ENCODE measurements around the gene LAMA5. TPM values are rescaled to one million over a fixed set of nuclear protein-coding genes. Genes with fewer than 3 reads are reported as not detected.

LAMA5 gene
- total and polyA plus RNA-seq, 4 donors, result 116 to 315 (median 244) TPM

DNA sequence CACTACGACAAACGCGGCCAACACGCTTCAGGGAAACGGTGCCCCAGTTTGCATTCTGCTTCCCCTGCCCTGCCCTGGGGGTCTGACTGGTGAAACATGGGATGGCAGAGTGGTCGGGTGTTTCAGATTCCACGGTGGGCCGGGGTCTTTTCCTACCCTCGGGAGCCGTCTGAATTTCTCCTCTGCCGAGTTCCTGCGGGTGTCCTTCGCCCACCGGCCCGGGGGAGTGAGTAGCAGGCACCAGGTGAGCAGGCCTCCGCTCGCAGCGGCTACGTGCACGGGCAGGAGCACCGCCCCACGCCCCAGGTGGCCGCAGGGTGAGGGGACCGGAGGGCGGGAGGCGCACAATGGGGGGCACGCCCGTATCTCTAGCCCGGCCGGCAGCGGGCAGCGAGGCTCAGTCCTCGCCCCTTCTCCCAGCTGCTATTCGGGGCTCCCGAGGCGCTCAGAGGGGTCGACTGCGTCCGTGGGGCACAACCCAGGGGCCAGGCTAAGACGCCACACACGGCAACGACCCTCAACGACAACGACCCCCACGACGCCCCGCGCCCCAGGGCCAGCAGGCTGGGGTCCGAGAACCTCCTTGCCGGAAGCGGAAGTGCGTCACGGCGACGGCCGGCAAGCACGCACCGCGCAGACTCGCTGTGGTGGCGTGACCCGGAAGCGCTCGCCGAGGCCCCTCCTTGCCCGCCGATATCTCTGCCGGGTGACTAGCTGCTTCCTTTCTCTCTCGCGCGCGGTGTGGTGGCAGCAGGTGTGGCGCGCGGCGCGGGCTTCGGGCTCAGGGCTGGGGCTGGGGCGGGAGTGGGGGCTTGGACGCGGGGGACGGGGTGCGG, 19.5 kb upstream of the LAMA5 start, which contains the start of gene RPS21:
TSS of gene RPS21 (plus strand) at position 721 of the 836 bp plus-strand sequence. CDS start 236 bp downstream, outside the sequence.
- TF ChIP-seq, protein P1, sequence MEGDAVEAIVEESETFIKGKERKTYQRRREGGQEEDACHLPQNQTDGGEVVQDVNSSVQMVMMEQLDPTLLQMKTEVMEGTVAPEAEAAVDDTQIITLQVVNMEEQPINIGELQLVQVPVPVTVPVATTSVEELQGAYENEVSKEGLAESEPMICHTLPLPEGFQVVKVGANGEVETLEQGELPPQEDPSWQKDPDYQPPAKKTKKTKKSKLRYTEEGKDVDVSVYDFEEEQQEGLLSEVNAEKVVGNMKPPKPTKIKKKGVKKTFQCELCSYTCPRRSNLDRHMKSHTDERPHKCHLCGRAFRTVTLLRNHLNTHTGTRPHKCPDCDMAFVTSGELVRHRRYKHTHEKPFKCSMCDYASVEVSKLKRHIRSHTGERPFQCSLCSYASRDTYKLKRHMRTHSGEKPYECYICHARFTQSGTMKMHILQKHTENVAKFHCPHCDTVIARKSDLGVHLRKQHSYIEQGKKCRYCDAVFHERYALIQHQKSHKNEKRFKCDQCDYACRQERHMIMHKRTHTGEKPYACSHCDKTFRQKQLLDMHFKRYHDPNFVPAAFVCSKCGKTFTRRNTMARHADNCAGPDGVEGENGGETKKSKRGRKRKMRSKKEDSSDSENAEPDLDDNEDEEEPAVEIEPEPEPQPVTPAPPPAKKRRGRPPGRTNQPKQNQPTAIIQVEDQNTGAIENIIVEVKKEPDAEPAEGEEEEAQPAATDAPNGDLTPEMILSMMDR (IDR thresholded peaks at IDR 0.05; ENCODE audit: control extremely low read depth, extremely low read depth), result no peak
- ATAC-seq (ENCODE audit: insufficient read depth, low FRiP score), result peak; percentile 94

DNA sequence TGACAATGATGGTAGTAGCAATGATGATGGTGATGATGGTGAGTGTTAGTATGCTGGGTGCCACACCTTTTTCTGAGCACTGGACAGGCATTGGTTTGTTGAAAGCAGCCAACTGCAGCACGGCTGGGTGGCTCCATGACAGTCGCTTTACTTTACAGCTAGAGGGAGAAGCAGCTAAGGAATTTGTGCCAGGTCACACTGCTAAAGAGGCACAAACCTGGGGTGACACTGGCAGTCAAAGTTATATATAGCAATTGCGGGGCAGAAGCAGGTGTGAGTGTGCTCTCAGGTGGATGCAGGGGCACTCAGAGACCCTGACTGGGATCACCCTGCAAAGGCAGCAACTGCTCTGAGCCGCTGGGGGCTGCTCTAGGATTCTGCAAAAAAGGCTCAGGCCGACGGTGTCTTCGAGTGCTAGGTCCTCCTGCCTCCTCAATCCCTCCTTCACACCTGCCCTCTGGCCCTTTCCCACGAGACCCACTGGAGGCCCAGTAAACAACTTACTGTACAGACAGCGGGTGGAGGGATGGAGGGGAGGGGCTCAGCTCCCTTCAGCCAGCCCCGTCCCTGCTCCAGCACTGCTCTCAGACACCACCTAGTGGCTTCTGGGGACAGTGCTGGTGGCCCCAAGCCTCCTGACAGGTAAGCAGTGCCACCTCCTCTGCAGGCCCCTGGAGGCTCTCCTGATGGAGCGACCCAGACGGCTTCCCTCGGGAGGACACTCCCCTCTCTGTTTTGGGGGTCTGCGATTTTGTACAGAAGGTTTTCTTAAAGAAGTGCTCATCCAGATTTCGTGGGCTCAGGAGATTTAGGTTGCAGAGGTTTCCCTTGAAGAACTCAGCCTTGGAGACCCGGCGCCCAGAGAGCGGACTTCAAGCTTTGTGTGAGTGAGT, 15.4 kb upstream of the LAMA5 start:
- H3K9ac ChIP-seq (ENCODE audit: insufficient read depth in 1 of 2, low read length in 2 of 2), result no peak overlapping the region
- no peak overlapping the region for H3K4me3 ChIP-seq
- peaks cover 0 to 7% (median 3%) of the 10 kb centered on the region in 4 donors for H3K36me3 ChIP-seq (ENCODE audit: control insufficient read depth in 4 of 4, insufficient read depth in 4 of 4, low read length in 4 of 4)
- TF ChIP-seq, protein P1 (IDR thresholded peaks at IDR 0.05; ENCODE audit: control extremely low read depth, extremely low read depth), result peak; percentile 88
- H3K27ac ChIP-seq (ENCODE audit: low read depth in 1 of 2, low read length in 1 of 2), result peak overlapping the region in 1 of 2 donors; percentile 4
- peak; percentile 72 to 81 (median 79) for DNase-seq
- H3K4me1 ChIP-seq (ENCODE audit: control insufficient read depth in 5 of 5, insufficient read depth in 5 of 5, low read length in 5 of 5), result peaks cover 2 to 37% (median 17%) of the 10 kb centered on the region in 5 donors
- no peaks in the 10 kb centered on the region for H3K27me3 ChIP-seq (ENCODE audit: control insufficient read depth in 3 of 3, insufficient read depth in 3 of 3, low read length in 2 of 3)
- peak; percentile 55 for ATAC-seq (ENCODE audit: insufficient read depth, low FRiP score)
- H3K9me3 ChIP-seq (ENCODE audit: control insufficient read depth in 4 of 4, insufficient read depth in 3 of 4, low read length in 3 of 4), result no peaks in the 10 kb centered on the region
- 43 to 48% methylated on average over 18 of the region's 18 CpGs for whole genome bisulfite sequencing, 2 donors

More for the DNA sequence above, 19.5 kb upstream of the LAMA5 start, which contains the start of gene RPS21:
- 0% methylated on average over 46 to 83 of the region's 83 CpGs for WGBS, 2 donors
- Histone ChIP-seq H3K27me3 (ENCODE audit: control insufficient read depth in 3 of 3, insufficient read depth in 3 of 3, low read length in 2 of 3) (no peaks in the 10 kb centered on the region), H3K9ac (ENCODE audit: insufficient read depth in 1 of 2, low read length in 2 of 2) (peak within 1 kb of the TSS; percentile 73 to 82), H3K36me3 (ENCODE audit: control insufficient read depth in 4 of 4, insufficient read depth in 4 of 4, low read length in 4 of 4) (peaks cover 0 to 24% (median 22%) of the 10 kb centered on the region in 4 donors), H3K4me1 (ENCODE audit: control insufficient read depth in 5 of 5, insufficient read depth in 5 of 5, low read length in 5 of 5) (peaks cover 2 to 26% (median 7%) of the 10 kb centered on the region in 5 donors), H3K9me3 (ENCODE audit: control insufficient read depth in 4 of 4, insufficient read depth in 3 of 4, low read length in 3 of 4) (no peaks in the 10 kb centered on the region), H3K27ac (ENCODE audit: low read depth in 1 of 2, low read length in 1 of 2) (peak within 1 kb of the TSS; percentile 93), H3K4me3 (peak within 1 kb of the TSS; percentile 92)
- DNase-seq, result peak; percentile 92 to 96 (median 95)

GRCh38 chr20:62381842-62382241, 14.7 kb upstream of the LAMA5 start:
- Histone ChIP-seq H3K4me1 (ENCODE audit: control insufficient read depth in 5 of 5, insufficient read depth in 5 of 5, low read length in 5 of 5) (peaks cover 2 to 43% (median 24%) of the 10 kb centered on the region in 5 donors), H3K9me3 (ENCODE audit: control insufficient read depth in 4 of 4, insufficient read depth in 3 of 4, low read length in 3 of 4) (no peaks in the 10 kb centered on the region), H3K4me3 (no peak overlapping the region), H3K27ac (ENCODE audit: low read depth in 1 of 2, low read length in 1 of 2) (peak overlapping the region; percentile 69 to 86), H3K36me3 (ENCODE audit: control insufficient read depth in 4 of 4, insufficient read depth in 4 of 4, low read length in 4 of 4) (peaks cover 0 to 7% (median 3%) of the 10 kb centered on the region in 4 donors), H3K9ac (ENCODE audit: insufficient read depth in 1 of 2, low read length in 2 of 2) (no peak overlapping the region), H3K27me3 (ENCODE audit: control insufficient read depth in 3 of 3, insufficient read depth in 3 of 3, low read length in 2 of 3) (no peaks in the 10 kb centered on the region)
- no peak for ATAC-seq (ENCODE audit: insufficient read depth, low FRiP score)
- 82 to 97% methylated on average over 6 of the region's 6 CpGs for WGBS, 2 donors
- DNase-seq, result no peak
- TF ChIP-seq, protein P1 (IDR thresholded peaks at IDR 0.05; ENCODE audit: control extremely low read depth, extremely low read depth), result no peak
